Stimulated activated CD8-positive, alpha-beta memory T cell treated with anti-CD3 and anti-CD28 coated beads, Interleukin-7, amount 100 ng/mL, for 4 hours (primary cell): ENCODE measurements around the gene GPC1.

Experiments
- DNase-seq, 2 donors: peaks; one replicate each; pipeline ENCODE4 v3.0.0-alpha.2; 2020; ENCODE audit warnings: low read depth in 2 of 2

The GPC1 gene

DNA sequence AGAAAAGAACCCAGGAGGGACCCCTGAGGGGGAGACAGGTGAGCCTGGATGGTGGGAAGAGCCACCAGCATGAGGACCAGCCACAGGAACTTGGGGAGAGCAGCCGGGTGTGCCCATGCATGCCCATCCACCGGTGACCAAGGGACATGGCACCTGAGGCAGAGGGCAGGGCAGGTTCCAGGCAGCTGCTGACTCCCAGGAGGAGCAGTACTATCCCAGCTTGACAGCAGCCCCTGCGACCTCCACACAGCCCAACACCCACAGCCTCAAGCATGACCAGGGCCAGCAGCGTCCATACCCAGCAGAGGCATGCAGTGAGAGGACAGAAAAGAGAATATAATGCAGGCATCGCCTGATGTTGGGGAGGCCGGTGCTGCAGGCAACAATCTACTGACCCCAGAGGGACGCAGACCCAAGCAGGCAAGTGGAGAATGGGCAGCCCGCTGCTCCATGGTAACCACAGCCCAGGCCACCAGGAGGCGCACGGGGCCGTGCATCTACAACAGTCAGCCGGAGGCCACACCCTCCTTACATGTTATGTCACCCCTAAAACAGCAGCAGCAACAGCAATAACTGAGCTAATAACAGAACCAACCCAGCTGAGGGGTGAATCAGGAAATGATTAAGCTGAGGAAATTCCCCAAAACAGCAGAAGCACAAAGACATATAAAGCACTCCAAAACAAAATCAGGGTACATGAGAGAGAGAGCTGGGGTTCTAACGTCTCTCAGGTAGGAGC lies 78.3 kb downstream of the GPC1 start:
- DNase-seq = peak; percentile 68 to 71

DNA sequence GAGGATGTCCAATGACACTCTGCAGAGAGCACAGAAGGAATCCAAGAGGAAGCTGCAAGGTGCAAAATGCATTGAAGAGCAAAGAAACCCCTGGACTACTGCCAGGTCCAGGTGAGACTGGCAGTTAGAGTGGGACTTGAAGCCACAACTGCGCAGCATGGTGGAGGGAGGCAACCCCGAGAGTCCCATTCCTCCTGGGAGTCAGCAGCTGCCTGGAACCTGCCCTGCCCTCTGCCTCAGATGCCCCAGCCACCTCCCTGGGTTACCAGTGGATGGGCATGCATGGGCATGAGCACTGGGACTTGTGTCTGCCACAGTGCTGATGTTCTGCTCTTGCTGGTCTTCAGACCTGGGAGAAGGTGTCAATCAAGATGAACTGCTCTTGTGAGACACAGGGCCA lies 79.2 kb downstream of the GPC1 start:
- DNase-seq = no peak

DNA sequence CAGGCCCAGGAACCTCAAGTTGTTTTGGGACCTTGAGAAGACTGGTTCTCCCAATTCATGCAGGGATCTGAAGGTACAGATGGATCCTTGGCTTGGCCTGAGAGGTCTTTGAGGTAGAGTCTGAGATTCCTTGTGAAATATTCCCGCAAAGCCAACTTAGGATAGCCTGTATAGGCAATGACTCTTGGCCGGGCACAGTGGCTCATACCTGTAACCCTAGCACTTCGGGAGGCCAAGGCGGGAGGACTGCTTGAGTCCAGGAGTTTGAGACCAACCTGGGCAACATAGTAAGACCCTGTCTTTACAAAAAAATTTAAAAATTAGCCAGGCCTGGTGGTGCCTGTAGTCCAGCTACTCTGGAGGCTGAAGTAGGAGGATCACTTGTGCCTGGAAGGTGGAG lies 81.9 kb downstream of the GPC1 start:
- no peak for DNase-seq
